GM23338 (cell line): ENCODE results near the gene OSER1. TPM values are rescaled to one million over a fixed set of nuclear protein-coding genes. Genes with fewer than 3 reads are reported as not detected.

Experiments
- ATAC-seq: fragments of 200-7000 bp; cut with Tn5 transposase; 3 replicates; pipeline ENCODE4 v1.9.1; 2020
- DNase-seq: peaks from one replicate; pipeline ENCODE4 v3.0.0-alpha.2; 2015; ENCODE audit warnings: low spot score
- H2AFZ ChIP-seq: fragments of 200-600 bp; sonication (generic); 2 replicates; pipeline ENCODE4 v1.8.0; 2016; ENCODE audit warnings: antibody characterized with exemption, mild to moderate bottlenecking, moderate library complexity
- H3F3A ChIP-seq: fragments of 200-600 bp; sonication (generic); replicated peaks from 2 replicates; pipeline ENCODE4 v1.8.0; 2017; ENCODE audit warnings: antibody characterized with exemption, mixed run types, low read depth
- H3K27ac ChIP-seq: fragments of 200-600 bp; sonication (generic); 2 replicates; pipeline ENCODE4 v1.6.1; 2016; ENCODE audit warnings: low read depth
- H3K27me3 ChIP-seq: fragments of 200-600 bp; sonication (generic); 2 replicates; pipeline ENCODE4 v1.8.0; 2016; ENCODE audit warnings: mild to moderate bottlenecking, mixed run types, moderate library complexity; ENCODE audit not compliant: insufficient read depth
- H3K36me3 ChIP-seq: fragments of 200-600 bp; sonication (generic); 2 replicates; pipeline ENCODE4 v1.8.0; 2016; ENCODE audit warnings: mild to moderate bottlenecking; ENCODE audit not compliant: insufficient read depth
- H3K4me1 ChIP-seq: fragments of 200-600 bp; sonication (generic); 2 replicates; pipeline ENCODE4 v1.8.0; 2016; ENCODE audit warnings: mild to moderate bottlenecking, moderate library complexity; ENCODE audit not compliant: insufficient read depth
- H3K4me2 ChIP-seq: fragments of 200-600 bp; sonication (generic); 2 replicates; pipeline ENCODE4 v1.7.1; 2017; ENCODE audit warnings: mixed run types
- H3K4me3 ChIP-seq: fragments of 200-600 bp; sonication (generic); 2 replicates; pipeline ENCODE4 v1.6.1; 2016; ENCODE audit warnings: mixed run types
- H3K79me2 ChIP-seq: fragments of 200-600 bp; sonication (generic); replicated peaks from 2 replicates; pipeline ENCODE4 v1.8.0; 2017; ENCODE audit warnings: mild to moderate bottlenecking; ENCODE audit not compliant: insufficient read depth
- H3K9me2 ChIP-seq: fragments of 200-600 bp; sonication (generic); 2 replicates; pipeline ENCODE4 v1.8.0; 2017; ENCODE audit not compliant: insufficient read depth
- H4K20me1 ChIP-seq: fragments of 200-600 bp; sonication (generic); replicated peaks from 2 replicates; pipeline ENCODE4 v1.8.0; 2017; ENCODE audit warnings: mild to moderate bottlenecking; ENCODE audit not compliant: insufficient read depth
- H3K27ac Mint-ChIP-seq: 2 replicates; pipeline ENCODE4 v1.8.0; 2020; ENCODE audit warnings: inconsistent platforms, mild to moderate bottlenecking, moderate library complexity, mixed read lengths
- H3K27me3 Mint-ChIP-seq: 3 replicates; pipeline ENCODE4 v1.8.0; 2022; ENCODE audit warnings: low read depth, mild to moderate bottlenecking, moderate library complexity, mixed read lengths, inconsistent platforms; ENCODE audit not compliant: insufficient read depth, poor library complexity
- H3K36me3 Mint-ChIP-seq: 3 replicates; pipeline ENCODE4 v1.8.0; 2021; ENCODE audit warnings: low read depth, mild to moderate bottlenecking, inconsistent platforms, moderate library complexity, mixed read lengths
- H3K4me1 Mint-ChIP-seq: 3 replicates; pipeline ENCODE4 v1.8.0; 2020; ENCODE audit warnings: mild to moderate bottlenecking, inconsistent platforms, mixed read lengths
- H3K4me3 Mint-ChIP-seq: 3 replicates; pipeline ENCODE4 v1.8.0; 2021; ENCODE audit warnings: moderate library complexity, mild to moderate bottlenecking, inconsistent platforms, mixed read lengths
- H3K9me3 Mint-ChIP-seq: 3 replicates; pipeline ENCODE4 v1.8.0; 2020; ENCODE audit warnings: moderate library complexity, mild to moderate bottlenecking, inconsistent platforms, mixed read lengths
- CREB1 ChIP-seq: fragments of 250-450 bp; sonication (Bioruptor Pico); IDR thresholded peaks from 2 replicates; pipeline ENCODE4 v1.5.0; 2020; ENCODE audit warnings: low read depth, mild to moderate bottlenecking, moderate library complexity
- EZH2 ChIP-seq: fragments of 200-600 bp; sonication (generic); IDR thresholded peaks from one replicate; pipeline ENCODE4 v1.8.0; 2017; ENCODE audit warnings: antibody characterized with exemption, mild to moderate bottlenecking, low read depth; ENCODE audit not compliant: unreplicated experiment
- EZH2phosphoT487 ChIP-seq: fragments of 200-600 bp; sonication (generic); IDR thresholded peaks from one replicate; pipeline ENCODE4 v1.8.1; 2018; ENCODE audit warnings: antibody characterized with exemption; ENCODE audit not compliant: unreplicated experiment
- JUNB ChIP-seq: IDR thresholded peaks from one replicate; pipeline ENCODE4 v1.6.1; 2016; ENCODE audit warnings: antibody characterized with exemption; ENCODE audit not compliant: unreplicated experiment
- NANOG ChIP-seq: IDR thresholded peaks from 2 replicates; pipeline ENCODE4 v1.6.1; 2016; ENCODE audit warnings: antibody characterized with exemption, borderline replicate concordance
- POLR2AphosphoS5 ChIP-seq: IDR thresholded peaks from 2 replicates; pipeline ENCODE4 v1.6.1; 2016; ENCODE audit warnings: antibody characterized with exemption, low read depth
- ZNF114 ChIP-seq: fragments of 250-450 bp; sonication (Bioruptor Pico); IDR thresholded peaks from 2 replicates; pipeline ENCODE4 v1.5.0; 2020; ENCODE audit warnings: mild to moderate bottlenecking, moderate library complexity
- ZNF331 ChIP-seq: fragments of 250-450 bp; sonication (Bioruptor Pico); IDR thresholded peaks from 2 replicates; pipeline ENCODE4 v1.5.0; 2020; ENCODE audit warnings: low read depth, mild to moderate bottlenecking, moderate library complexity
- polyA plus RNA-seq: library from polyadenylated mRNA; unstranded; fragments of >200 nt; fragmentation: Nextera tagmentation; extraction: Ambion mirVana; gene quantifications from 2 replicates; pipeline ENCODE4 v1.2.1, GENCODE V29; 2016
- total RNA-seq: library from RNA; depleted of rRNA; stranded (reverse); fragments of >200 nt; shearing (Covaris generic); gene quantifications from 2 replicates; pipeline ENCODE4 v1.2.3, GENCODE V29; 2014
- TF ChIP-seq, protein P1 (sequence below), 2 experiments: fragments of 200-600 bp in 1 of 2; sonication (generic) in 1 of 2; conservative IDR thresholded peaks; 2 replicates each; pipeline versions ENCODE4 v1.5.1 to v1.6.1; 2016 to 2017; ENCODE audit warnings: antibody characterized with exemption in 2 of 2, low read depth in 2 of 2, mild to moderate bottlenecking in 2 of 2, moderate library complexity in 1 of 2
- TF ChIP-seq, protein P2 (sequence below): IDR thresholded peaks from 2 replicates; pipeline ENCODE4 v1.6.1; 2016; ENCODE audit warnings: antibody characterized with exemption
- TF ChIP-seq, protein P3 (sequence below): fragments of 250-450 bp; sonication (Bioruptor Pico); IDR thresholded peaks from 2 replicates; pipeline ENCODE4 v1.5.0; 2020; ENCODE audit warnings: mild to moderate bottlenecking, moderate library complexity
- TF ChIP-seq, protein P4 (sequence below): IDR thresholded peaks from one replicate; pipeline ENCODE4 v1.6.1; 2018; ENCODE audit warnings: antibody characterized with exemption; ENCODE audit not compliant: unreplicated experiment

Gene OSER1
- total and polyA plus RNA-seq, 2 experiments from 2014 or later = 25.2 to 31.1 TPM

DNA sequence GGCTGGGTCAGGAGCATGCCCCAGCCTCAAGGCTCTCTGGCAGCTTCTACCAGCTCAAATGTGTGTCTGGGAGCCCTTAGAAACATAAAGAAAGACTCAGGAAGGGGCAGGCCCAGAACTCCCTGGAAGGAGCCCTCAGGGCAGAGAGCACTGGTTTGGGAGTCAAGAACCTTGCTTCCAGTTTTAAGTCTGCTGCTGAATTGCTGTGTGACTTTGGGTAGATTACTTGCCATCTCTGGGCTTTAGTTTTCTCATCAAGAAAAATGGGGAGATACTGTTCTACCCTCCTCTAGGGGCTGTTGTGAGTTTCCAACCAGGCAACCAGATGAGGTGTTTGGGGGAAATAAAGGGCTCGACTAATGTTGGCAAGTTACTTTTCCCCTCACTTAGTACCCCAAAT is 45.4 kb upstream of the OSER1 start (continued):
- TF ChIP-seq CREB1 (CRISPR knock-in tag) = no peak
- TF ChIP-seq, protein P1, sequence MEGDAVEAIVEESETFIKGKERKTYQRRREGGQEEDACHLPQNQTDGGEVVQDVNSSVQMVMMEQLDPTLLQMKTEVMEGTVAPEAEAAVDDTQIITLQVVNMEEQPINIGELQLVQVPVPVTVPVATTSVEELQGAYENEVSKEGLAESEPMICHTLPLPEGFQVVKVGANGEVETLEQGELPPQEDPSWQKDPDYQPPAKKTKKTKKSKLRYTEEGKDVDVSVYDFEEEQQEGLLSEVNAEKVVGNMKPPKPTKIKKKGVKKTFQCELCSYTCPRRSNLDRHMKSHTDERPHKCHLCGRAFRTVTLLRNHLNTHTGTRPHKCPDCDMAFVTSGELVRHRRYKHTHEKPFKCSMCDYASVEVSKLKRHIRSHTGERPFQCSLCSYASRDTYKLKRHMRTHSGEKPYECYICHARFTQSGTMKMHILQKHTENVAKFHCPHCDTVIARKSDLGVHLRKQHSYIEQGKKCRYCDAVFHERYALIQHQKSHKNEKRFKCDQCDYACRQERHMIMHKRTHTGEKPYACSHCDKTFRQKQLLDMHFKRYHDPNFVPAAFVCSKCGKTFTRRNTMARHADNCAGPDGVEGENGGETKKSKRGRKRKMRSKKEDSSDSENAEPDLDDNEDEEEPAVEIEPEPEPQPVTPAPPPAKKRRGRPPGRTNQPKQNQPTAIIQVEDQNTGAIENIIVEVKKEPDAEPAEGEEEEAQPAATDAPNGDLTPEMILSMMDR (conservative IDR thresholded peaks at IDR 0.05; ENCODE audit: low read depth in 2 of 2) = no peak
- no peak for TF ChIP-seq EZH2
- no peak for TF ChIP-seq ZNF331 (CRISPR knock-in tag)
- TF ChIP-seq ZNF114 = no peak
- no peak for TF ChIP-seq NANOG
- TF ChIP-seq EZH2phosphoT487 = no peak

DNA sequence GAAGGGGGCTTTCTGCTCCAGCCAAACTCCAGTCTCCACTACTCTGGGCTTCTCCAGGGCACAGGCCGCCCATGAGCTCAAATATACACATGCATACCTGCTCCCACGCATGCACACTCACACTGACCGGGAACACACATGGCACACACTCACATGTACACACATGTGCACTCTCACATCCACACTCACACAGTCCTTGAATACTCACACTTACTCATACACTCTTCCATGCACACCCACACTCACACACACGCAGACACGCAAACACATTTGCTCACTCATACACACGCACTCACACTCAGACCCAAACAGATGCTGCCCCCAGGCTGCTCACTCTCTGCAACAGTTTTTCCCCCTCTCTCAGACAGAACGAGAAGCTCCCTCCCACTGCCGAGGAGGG is 43.5 kb upstream of the OSER1 start:
- Histone ChIP-seq H3K9me2 (no peaks in the 10 kb centered on the region), H3F3A (no peaks in the 10 kb centered on the region), H3K4me3 (no peak overlapping the region), H3K36me3 (no peaks in the 10 kb centered on the region), H3K4me2 (no peak overlapping the region), H3K4me1 (no peaks in the 10 kb centered on the region), H3K27me3 (no peaks in the 10 kb centered on the region), H3K79me2 (no peaks in the 10 kb centered on the region), H3K27ac (no peak overlapping the region), H2AFZ (no peak overlapping the region), H4K20me1 (no peaks in the 10 kb centered on the region)
- Mint-ChIP-seq H3K9me3 (no peaks in the 10 kb centered on the region), H3K36me3 (no peaks in the 10 kb centered on the region), H3K4me1 (peaks cover 13% of the 10 kb centered on the region), H3K27ac (no peak overlapping the region), H3K27me3 (peaks cover 3% of the 10 kb centered on the region), H3K4me3 (no peak overlapping the region)
- no peak; the same call in 2 of the 3 replicates for ATAC-seq
- no peak for DNase-seq
- TF ChIP-seq JUNB (no peak), POLR2AphosphoS5 (no peak), ZNF331 (CRISPR knock-in tag) (no peak), NANOG (no peak), ZNF114 (no peak), EZH2 (no peak), CREB1 (CRISPR knock-in tag) (no peak)
- TF ChIP-seq, protein P2, sequence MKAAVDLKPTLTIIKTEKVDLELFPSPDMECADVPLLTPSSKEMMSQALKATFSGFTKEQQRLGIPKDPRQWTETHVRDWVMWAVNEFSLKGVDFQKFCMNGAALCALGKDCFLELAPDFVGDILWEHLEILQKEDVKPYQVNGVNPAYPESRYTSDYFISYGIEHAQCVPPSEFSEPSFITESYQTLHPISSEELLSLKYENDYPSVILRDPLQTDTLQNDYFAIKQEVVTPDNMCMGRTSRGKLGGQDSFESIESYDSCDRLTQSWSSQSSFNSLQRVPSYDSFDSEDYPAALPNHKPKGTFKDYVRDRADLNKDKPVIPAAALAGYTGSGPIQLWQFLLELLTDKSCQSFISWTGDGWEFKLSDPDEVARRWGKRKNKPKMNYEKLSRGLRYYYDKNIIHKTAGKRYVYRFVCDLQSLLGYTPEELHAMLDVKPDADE = no peak
- TF ChIP-seq, protein P3, sequence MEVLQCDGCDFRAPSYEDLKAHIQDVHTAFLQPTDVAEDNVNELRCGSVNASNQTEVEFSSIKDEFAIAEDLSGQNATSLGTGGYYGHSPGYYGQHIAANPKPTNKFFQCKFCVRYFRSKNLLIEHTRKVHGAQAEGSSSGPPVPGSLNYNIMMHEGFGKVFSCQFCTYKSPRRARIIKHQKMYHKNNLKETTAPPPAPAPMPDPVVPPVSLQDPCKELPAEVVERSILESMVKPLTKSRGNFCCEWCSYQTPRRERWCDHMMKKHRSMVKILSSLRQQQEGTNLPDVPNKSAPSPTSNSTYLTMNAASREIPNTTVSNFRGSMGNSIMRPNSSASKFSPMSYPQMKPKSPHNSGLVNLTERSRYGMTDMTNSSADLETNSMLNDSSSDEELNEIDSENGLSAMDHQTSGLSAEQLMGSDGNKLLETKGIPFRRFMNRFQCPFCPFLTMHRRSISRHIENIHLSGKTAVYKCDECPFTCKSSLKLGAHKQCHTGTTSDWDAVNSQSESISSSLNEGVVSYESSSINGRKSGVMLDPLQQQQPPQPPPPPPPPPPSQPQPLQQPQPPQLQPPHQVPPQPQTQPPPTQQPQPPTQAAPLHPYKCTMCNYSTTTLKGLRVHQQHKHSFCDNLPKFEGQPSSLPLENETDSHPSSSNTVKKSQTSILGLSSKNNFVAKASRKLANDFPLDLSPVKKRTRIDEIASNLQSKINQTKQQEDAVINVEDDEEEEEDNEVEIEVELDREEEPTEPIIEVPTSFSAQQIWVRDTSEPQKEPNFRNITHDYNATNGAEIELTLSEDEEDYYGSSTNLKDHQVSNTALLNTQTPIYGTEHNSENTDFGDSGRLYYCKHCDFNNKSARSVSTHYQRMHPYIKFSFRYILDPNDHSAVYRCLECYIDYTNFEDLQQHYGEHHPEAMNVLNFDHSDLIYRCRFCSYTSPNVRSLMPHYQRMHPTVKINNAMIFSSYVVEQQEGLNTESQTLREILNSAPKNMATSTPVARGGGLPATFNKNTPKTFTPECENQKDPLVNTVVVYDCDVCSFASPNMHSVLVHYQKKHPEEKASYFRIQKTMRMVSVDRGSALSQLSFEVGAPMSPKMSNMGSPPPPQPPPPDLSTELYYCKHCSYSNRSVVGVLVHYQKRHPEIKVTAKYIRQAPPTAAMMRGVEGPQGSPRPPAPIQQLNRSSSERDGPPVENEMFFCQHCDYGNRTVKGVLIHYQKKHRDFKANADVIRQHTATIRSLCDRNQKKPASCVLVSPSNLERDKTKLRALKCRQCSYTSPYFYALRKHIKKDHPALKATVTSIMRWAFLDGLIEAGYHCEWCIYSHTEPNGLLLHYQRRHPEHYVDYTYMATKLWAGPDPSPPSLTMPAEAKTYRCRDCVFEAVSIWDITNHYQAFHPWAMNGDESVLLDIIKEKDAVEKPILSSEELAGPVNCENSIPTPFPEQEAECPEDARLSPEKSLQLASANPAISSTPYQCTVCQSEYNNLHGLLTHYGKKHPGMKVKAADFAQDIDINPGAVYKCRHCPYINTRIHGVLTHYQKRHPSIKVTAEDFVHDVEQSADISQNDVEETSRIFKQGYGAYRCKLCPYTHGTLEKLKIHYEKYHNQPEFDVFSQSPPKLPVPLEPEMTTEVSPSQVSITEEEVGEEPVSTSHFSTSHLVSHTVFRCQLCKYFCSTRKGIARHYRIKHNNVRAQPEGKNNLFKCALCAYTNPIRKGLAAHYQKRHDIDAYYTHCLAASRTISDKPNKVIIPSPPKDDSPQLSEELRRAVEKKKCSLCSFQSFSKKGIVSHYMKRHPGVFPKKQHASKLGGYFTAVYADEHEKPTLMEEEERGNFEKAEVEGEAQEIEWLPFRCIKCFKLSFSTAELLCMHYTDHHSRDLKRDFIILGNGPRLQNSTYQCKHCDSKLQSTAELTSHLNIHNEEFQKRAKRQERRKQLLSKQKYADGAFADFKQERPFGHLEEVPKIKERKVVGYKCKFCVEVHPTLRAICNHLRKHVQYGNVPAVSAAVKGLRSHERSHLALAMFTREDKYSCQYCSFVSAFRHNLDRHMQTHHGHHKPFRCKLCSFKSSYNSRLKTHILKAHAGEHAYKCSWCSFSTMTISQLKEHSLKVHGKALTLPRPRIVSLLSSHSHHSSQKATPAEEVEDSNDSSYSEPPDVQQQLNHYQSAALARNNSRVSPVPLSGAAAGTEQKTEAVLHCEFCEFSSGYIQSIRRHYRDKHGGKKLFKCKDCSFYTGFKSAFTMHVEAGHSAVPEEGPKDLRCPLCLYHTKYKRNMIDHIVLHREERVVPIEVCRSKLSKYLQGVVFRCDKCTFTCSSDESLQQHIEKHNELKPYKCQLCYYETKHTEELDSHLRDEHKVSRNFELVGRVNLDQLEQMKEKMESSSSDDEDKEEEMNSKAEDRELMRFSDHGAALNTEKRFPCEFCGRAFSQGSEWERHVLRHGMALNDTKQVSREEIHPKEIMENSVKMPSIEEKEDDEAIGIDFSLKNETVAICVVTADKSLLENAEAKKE (CRISPR knock-in tag) = no peak
- TF ChIP-seq, protein P4, sequence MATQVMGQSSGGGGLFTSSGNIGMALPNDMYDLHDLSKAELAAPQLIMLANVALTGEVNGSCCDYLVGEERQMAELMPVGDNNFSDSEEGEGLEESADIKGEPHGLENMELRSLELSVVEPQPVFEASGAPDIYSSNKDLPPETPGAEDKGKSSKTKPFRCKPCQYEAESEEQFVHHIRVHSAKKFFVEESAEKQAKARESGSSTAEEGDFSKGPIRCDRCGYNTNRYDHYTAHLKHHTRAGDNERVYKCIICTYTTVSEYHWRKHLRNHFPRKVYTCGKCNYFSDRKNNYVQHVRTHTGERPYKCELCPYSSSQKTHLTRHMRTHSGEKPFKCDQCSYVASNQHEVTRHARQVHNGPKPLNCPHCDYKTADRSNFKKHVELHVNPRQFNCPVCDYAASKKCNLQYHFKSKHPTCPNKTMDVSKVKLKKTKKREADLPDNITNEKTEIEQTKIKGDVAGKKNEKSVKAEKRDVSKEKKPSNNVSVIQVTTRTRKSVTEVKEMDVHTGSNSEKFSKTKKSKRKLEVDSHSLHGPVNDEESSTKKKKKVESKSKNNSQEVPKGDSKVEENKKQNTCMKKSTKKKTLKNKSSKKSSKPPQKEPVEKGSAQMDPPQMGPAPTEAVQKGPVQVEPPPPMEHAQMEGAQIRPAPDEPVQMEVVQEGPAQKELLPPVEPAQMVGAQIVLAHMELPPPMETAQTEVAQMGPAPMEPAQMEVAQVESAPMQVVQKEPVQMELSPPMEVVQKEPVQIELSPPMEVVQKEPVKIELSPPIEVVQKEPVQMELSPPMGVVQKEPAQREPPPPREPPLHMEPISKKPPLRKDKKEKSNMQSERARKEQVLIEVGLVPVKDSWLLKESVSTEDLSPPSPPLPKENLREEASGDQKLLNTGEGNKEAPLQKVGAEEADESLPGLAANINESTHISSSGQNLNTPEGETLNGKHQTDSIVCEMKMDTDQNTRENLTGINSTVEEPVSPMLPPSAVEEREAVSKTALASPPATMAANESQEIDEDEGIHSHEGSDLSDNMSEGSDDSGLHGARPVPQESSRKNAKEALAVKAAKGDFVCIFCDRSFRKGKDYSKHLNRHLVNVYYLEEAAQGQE = no peak
